K562 (cell line): ENCODE data around the gene MYH11. TPM values are rescaled to one million over a fixed set of nuclear protein-coding genes. Genes with fewer than 3 reads are reported as not detected.

Experiments used
- ATAC-seq: fragments of 200-7000 bp; cut with Tn5 transposase; 3 replicates; pipeline ENCODE4 v1.9.1; 2020; ENCODE audit warnings: moderate library complexity
- BruUV-seq: library from RNA; stranded (reverse); fragments of 400-500 nt; replicated peaks from 2 replicates; lab custom pipeline; 2021; lab: Mats Ljungman, UMichigan
- CTCF ChIA-PET: fragments of 300-600 bp; formaldehyde crosslinking; extraction: SDS; loops from one replicate; lab custom pipeline; 2021; ENCODE audit warnings: low intra/inter-chr PET ratio; lab: Yijun Ruan, JAX
- POLR2A ChIA-PET: fragments of 300-600, 350-650 bp; sonication (Branson Sonifier 250); formaldehyde crosslinking; extraction: SDS; loops from one replicate; lab custom pipeline; 2021; ENCODE audit warnings: antibody characterized with exemption, inconsistent platforms; lab: Yijun Ruan, JAX
- DNase-seq, 4 experiments: peaks; one replicate each; pipeline versions ENCODE4 v3.0.0 to v3.0.0-alpha.2; 2011 to 2018; ENCODE audit warnings: low spot score in 3 of 4, mixed read lengths in 3 of 4; ENCODE audit errors: extremely low read depth in 1 of 4
- FAIRE-seq: peaks from 2 replicates; lab custom pipeline; 2011; peaks lifted over from hg19 to GRCh38; lab: Jason Lieb, UNC
- H2AFZ ChIP-seq: 2 replicates; pipeline ENCODE4 v1.6.0; 2011; ENCODE audit warnings: low read depth, low read length, control low read depth, inconsistent platforms
- H3K27ac ChIP-seq: fragments of 200-600 bp; 3 replicates; pipeline ENCODE4 v1.8.0; 2011; ENCODE audit warnings: low read depth, mild to moderate bottlenecking, control low read depth, inconsistent platforms, low read length, moderate library complexity, mixed read lengths; ENCODE audit errors: extremely low read depth
- H3K27me3 ChIP-seq, 2 experiments: fragments of 300-600 bp in 1 of 2; 2 replicates in 1 of 2; 3 replicates in 1 of 2; pipeline versions ENCODE4 v1.6.0 to v1.8.0; 2011; ENCODE audit warnings: inconsistent platforms in 2 of 2, low read length in 2 of 2, mild to moderate bottlenecking in 1 of 2, mixed read lengths in 1 of 2, moderate library complexity in 1 of 2; ENCODE audit not compliant: control insufficient read depth in 2 of 2, insufficient read depth in 2 of 2
- H3K36me3 ChIP-seq: fragments of 300-600 bp; 3 replicates; pipeline ENCODE4 v1.8.0; 2011; ENCODE audit warnings: mild to moderate bottlenecking, low read length, inconsistent platforms; ENCODE audit not compliant: control insufficient read depth, insufficient read depth
- H3K4me1 ChIP-seq, 2 experiments: fragments of 200-600 bp in 1 of 2; replicated peaks in 1 of 2; 2 replicates in 1 of 2; 3 replicates in 1 of 2; pipeline versions ENCODE4 v1.5.1 to v1.8.0; 2011; ENCODE audit warnings: inconsistent platforms in 2 of 2, low read length in 2 of 2, mild to moderate bottlenecking in 1 of 2, mixed read lengths in 1 of 2, moderate library complexity in 1 of 2; ENCODE audit not compliant: control insufficient read depth in 2 of 2, insufficient read depth in 2 of 2
- H3K4me2 ChIP-seq: 2 replicates; pipeline ENCODE4 v1.6.1; 2011; ENCODE audit warnings: low read length, control low read depth, inconsistent platforms, mixed read lengths; ENCODE audit not compliant: insufficient read depth
- H3K4me3 ChIP-seq: fragments of 200-600 bp; sonication (generic), shearing (Covaris generic); 2 replicates; pipeline ENCODE4 v1.5.1; 2016; ENCODE audit warnings: control low read depth, inconsistent platforms
- H3K79me2 ChIP-seq: fragments of 200-600 bp; 3 replicates; pipeline ENCODE4 v1.8.0; 2011; ENCODE audit warnings: low read length, inconsistent platforms; ENCODE audit not compliant: control insufficient read depth, insufficient read depth
- H3K9ac ChIP-seq, 2 experiments: 2 replicates each; pipeline versions ENCODE4 v1.6.0 to v1.6.1; 2011; ENCODE audit warnings: low read depth in 2 of 2, low read length in 2 of 2, control low read depth in 1 of 2, inconsistent platforms in 1 of 2, mild to moderate bottlenecking in 1 of 2, mixed read lengths in 1 of 2; ENCODE audit not compliant: insufficient read depth in 1 of 2
- H3K9me1 ChIP-seq: one replicate; pipeline ENCODE4 v1.6.0; 2011; ENCODE audit warnings: inconsistent platforms, mild to moderate bottlenecking, low read length, moderate library complexity; ENCODE audit not compliant: control insufficient read depth, insufficient read depth
- H3K9me3 ChIP-seq: replicated peaks from 2 replicates; pipeline ENCODE4 v1.5.1; 2011; ENCODE audit warnings: low read depth, low read length, inconsistent platforms; ENCODE audit not compliant: control insufficient read depth, insufficient read depth
- H4K20me1 ChIP-seq: replicated peaks from 2 replicates; pipeline ENCODE4 v1.6.1; 2011; ENCODE audit warnings: low read length, inconsistent platforms, mixed read lengths; ENCODE audit not compliant: control insufficient read depth, insufficient read depth
- RBM39 ChIP-seq: fragments of 200-400 bp; formaldehyde crosslinking; optimal IDR thresholded peaks from 2 replicates; pipeline ENCODE3; 2018; ENCODE audit warnings: low read depth, low read length
- SAFB ChIP-seq: fragments of 200-400 bp; formaldehyde crosslinking; IDR thresholded peaks from 2 replicates; pipeline ENCODE4 v1.6.1; 2017; ENCODE audit warnings: low read depth, low read length, borderline replicate concordance
- ZBTB1 ChIP-seq: sonication (generic); formaldehyde crosslinking; IDR thresholded peaks from 2 replicates; pipeline ENCODE4 v1.8.1; 2023; ENCODE audit warnings: missing genetic modification reagents, low read depth, mild to moderate bottlenecking, borderline replicate concordance
- ZNF507 ChIP-seq: conservative IDR thresholded peaks from 2 replicates; pipeline ENCODE4 v1.6.1; 2017; ENCODE audit warnings: missing genetic modification characterization, missing compliant biosample characterization
- WGBS: fragments of 100-300 bp; shearing (Covaris generic); methylation state at CpG from one replicate; pipeline ENCODE4 v1.1.6; 2016; ENCODE audit warnings: low coverage, mixed read lengths; ENCODE audit not compliant: insufficient coverage; ENCODE audit errors: missing lambda C conversion rate; 5-methylcytosine and 5-hydroxymethylcytosine counted together
- in situ Hi-C: fragments of 300-500 bp; cut with MboI; formaldehyde crosslinking; loops from 4 replicates; pipeline ENCODE4 v1.15.0; 2018; ENCODE audit warnings: inconsistent platforms, mixed read lengths
- intact Hi-C: fragments of 100-400 bp; cut with micrococcal nuclease; formaldehyde crosslinking; loops from 2 replicates; pipeline ENCODE4 v1.14.2; 2022
- polyA plus RNA-seq, 8 experiments: library from polyadenylated mRNA; depleted of rRNA in 4 of 8; stranded (reverse) in 5 of 8; unstranded in 3 of 8; fragments of >200 nt; fragmentation: Nextera tagmentation in 2 of 8; fragmentation: Illumina TruSeq in 1 of 8; extraction: Ambion mirVana in 2 of 8; extraction: Trizol in 1 of 8; gene quantifications; 2 replicates each; pipeline versions ENCODE4 v1.2.1 to v1.2.3, GENCODE V29; 2011 to 2014; ENCODE audit warnings: inconsistent platforms in 1 of 8, missing spikeins in 1 of 8
- total RNA-seq, 7 experiments: library from RNA; depleted of rRNA in 6 of 7; stranded (reverse); fragments of >200 nt in 6 of 7; fragmentation: Illumina TruSeq in 2 of 7; extraction: Trizol in 2 of 7; gene quantifications; 2 replicates each; pipeline versions ENCODE4 v1.2.1 to v1.2.3, GENCODE V29; 2011 to 2021; ENCODE audit warnings: low replicate concordance in 1 of 7
- TF ChIP-seq, protein P1 (sequence below): IDR thresholded peaks from 2 replicates; pipeline ENCODE4 v1.6.1; 2016; ENCODE audit warnings: missing genetic modification characterization, missing compliant biosample characterization

The MYH11 gene
- total and polyA plus RNA-seq, 9 of the 15 experiments (the other 6 are each of a cell fraction or from before 2014, with no cell fraction given), result 0.05 to 0.47 (median 0.08) TPM; not detected in 5

DNA sequence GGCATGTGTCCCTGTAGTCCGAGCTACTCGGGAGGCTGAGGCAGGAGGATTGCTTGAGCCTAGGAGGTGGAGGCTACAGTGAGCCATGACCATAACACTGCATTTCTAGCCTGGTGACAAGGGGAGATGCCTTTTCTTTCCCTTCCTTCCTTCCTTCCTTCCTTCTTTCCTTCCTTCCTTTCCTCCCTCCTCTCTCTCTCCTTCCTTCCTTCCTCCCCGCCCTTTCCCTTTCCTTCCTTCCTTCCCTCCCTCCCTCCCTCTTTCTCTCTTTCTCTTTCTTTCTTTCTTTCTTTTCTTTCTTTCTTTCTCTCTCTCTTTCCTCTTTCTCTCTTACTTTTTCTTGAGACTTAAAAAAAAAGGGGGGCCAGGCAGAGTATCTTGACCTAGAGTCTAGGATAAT, 34.7 kb upstream of the MYH11 start:
- no peak for ATAC-seq
- peaks cover 19% of the 10 kb centered on the region for H3K79me2 ChIP-seq
- H4K20me1 ChIP-seq, result no peaks in the 10 kb centered on the region
- DNase-seq, result no peak
- CTCF ChIA-PET, result no interaction called here
- H2AFZ ChIP-seq, result peak overlapping the region; percentile 57; the same call in 1 of the 2 replicates
- no peaks in the 10 kb centered on the region for H3K9me1 ChIP-seq
- TF ChIP-seq ZNF507 (no peak), SAFB (no peak), ZBTB1 (no peak), RBM39 (no peak)
- TF ChIP-seq, protein P1, sequence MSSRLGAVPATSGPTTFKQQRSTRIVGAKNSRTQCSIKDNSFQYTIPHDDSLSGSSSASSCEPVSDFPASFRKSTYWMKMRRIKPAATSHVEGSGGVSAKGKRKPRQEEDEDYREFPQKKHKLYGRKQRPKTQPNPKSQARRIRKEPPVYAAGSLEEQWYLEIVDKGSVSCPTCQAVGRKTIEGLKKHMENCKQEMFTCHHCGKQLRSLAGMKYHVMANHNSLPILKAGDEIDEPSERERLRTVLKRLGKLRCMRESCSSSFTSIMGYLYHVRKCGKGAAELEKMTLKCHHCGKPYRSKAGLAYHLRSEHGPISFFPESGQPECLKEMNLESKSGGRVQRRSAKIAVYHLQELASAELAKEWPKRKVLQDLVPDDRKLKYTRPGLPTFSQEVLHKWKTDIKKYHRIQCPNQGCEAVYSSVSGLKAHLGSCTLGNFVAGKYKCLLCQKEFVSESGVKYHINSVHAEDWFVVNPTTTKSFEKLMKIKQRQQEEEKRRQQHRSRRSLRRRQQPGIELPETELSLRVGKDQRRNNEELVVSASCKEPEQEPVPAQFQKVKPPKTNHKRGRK (tag), result peak; percentile 57
- BruUV-seq, result no TSS peak
- no peak for FAIRE-seq
- POLR2A ChIA-PET, result no interaction called here
- H3K36me3 ChIP-seq, result peaks cover 6% of the 10 kb centered on the region; the same call in 2 of the 3 replicates
- no peak overlapping the region for H3K9ac ChIP-seq
- in situ Hi-C loops (no loop called here), intact Hi-C loops (no loop called here)
- H3K4me3 ChIP-seq, result no peak overlapping the region
- H3K9me3 ChIP-seq, result no peaks in the 10 kb centered on the region
- peaks cover 6 to 15% of the 10 kb centered on the region in 2 experiments; a peak in 4 of 5 replicates for H3K4me1 ChIP-seq
- H3K4me2 ChIP-seq, result no peak overlapping the region
- WGBS, result 80% methylated on average over 1 of the region's 3 CpGs
- no peaks in the 10 kb centered on the region for H3K27me3 ChIP-seq
- no peak overlapping the region for H3K27ac ChIP-seq
